IMR-90 (cell line): ENCODE data around the gene TENT4B.

ENCODE experiments used
- BHLHE40 ChIP-seq: fragments of 150-350 bp; IDR thresholded peaks from 2 replicates; pipeline ENCODE4 v1.6.1; 2016; ENCODE audit warnings: mild to moderate bottlenecking, low read depth, low read length
- CEBPB ChIP-seq: IDR thresholded peaks from 2 replicates; pipeline ENCODE4 v1.6.1; 2012; ENCODE audit warnings: low read depth, low read length, improper control_type of control experiment
- FOS ChIP-seq: fragments of 150-350 bp; IDR thresholded peaks from 2 replicates; pipeline ENCODE4 v1.6.1; 2016; ENCODE audit warnings: low read depth, low read length
- POLR2A ChIP-seq: IDR thresholded peaks from 2 replicates; pipeline ENCODE4 v1.6.1; 2012; ENCODE audit warnings: mild to moderate bottlenecking, low read depth, low read length
- RAD21 ChIP-seq: IDR thresholded peaks from 2 replicates; pipeline ENCODE4 v1.6.1; 2012; ENCODE audit warnings: low read length, improper control_type of control experiment
- RCOR1 ChIP-seq: IDR thresholded peaks from 2 replicates; pipeline ENCODE4 v1.6.1; 2012; ENCODE audit warnings: mild to moderate bottlenecking, low read length, improper control_type of control experiment; ENCODE audit not compliant: insufficient replicate concordance
- TF ChIP-seq, protein P1 (sequence below): conservative IDR thresholded peaks from 2 replicates; pipeline ENCODE4 v1.5.1; 2012; ENCODE audit warnings: mild to moderate bottlenecking, low read depth, low read length, improper control_type of control experiment
- TF ChIP-seq, protein P2 (sequence below): fragments of 150-350 bp; IDR thresholded peaks from 2 replicates; pipeline ENCODE4 v1.6.1; 2017; ENCODE audit warnings: mild to moderate bottlenecking, antibody characterized with exemption, low read length, low read depth
- TF ChIP-seq, protein P3 (sequence below): fragments of 150-350 bp; IDR thresholded peaks from 2 replicates; pipeline ENCODE4 v1.6.1; 2016; ENCODE audit warnings: low read depth, mild to moderate bottlenecking, low read length, moderate library complexity, borderline replicate concordance

GRCh38 chr16:50251375-50252081 is 98.4 kb downstream of the TENT4B start:
- TF ChIP-seq, protein P1, sequence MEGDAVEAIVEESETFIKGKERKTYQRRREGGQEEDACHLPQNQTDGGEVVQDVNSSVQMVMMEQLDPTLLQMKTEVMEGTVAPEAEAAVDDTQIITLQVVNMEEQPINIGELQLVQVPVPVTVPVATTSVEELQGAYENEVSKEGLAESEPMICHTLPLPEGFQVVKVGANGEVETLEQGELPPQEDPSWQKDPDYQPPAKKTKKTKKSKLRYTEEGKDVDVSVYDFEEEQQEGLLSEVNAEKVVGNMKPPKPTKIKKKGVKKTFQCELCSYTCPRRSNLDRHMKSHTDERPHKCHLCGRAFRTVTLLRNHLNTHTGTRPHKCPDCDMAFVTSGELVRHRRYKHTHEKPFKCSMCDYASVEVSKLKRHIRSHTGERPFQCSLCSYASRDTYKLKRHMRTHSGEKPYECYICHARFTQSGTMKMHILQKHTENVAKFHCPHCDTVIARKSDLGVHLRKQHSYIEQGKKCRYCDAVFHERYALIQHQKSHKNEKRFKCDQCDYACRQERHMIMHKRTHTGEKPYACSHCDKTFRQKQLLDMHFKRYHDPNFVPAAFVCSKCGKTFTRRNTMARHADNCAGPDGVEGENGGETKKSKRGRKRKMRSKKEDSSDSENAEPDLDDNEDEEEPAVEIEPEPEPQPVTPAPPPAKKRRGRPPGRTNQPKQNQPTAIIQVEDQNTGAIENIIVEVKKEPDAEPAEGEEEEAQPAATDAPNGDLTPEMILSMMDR, result no peak
- TF ChIP-seq POLR2A, result no peak
- TF ChIP-seq, protein P2, sequence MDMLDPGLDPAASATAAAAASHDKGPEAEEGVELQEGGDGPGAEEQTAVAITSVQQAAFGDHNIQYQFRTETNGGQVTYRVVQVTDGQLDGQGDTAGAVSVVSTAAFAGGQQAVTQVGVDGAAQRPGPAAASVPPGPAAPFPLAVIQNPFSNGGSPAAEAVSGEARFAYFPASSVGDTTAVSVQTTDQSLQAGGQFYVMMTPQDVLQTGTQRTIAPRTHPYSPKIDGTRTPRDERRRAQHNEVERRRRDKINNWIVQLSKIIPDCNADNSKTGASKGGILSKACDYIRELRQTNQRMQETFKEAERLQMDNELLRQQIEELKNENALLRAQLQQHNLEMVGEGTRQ, result no peak
- peak; percentile 56 for TF ChIP-seq CEBPB
- TF ChIP-seq, protein P3, sequence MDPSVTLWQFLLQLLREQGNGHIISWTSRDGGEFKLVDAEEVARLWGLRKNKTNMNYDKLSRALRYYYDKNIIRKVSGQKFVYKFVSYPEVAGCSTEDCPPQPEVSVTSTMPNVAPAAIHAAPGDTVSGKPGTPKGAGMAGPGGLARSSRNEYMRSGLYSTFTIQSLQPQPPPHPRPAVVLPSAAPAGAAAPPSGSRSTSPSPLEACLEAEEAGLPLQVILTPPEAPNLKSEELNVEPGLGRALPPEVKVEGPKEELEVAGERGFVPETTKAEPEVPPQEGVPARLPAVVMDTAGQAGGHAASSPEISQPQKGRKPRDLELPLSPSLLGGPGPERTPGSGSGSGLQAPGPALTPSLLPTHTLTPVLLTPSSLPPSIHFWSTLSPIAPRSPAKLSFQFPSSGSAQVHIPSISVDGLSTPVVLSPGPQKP, result no peak
- TF ChIP-seq BHLHE40, result peak; percentile 54
- peak; percentile 46 for TF ChIP-seq RCOR1
- TF ChIP-seq RAD21, result 0 out of 2 replicates have a peak, but pooled peaks have one; percentile 1
- TF ChIP-seq FOS, result peak; percentile 62
